OCI-LY7 (cell line): ENCODE measurements around the gene FAM162A.

ENCODE experiments used
- EZH2phosphoT487 ChIP-seq: fragments of 200-600 bp; sonication (generic); IDR thresholded peaks from 2 replicates; pipeline ENCODE4 v1.6.1; 2018; ENCODE audit warnings: low read depth, borderline replicate concordance, mild to moderate bottlenecking, mixed run types, antibody characterized with exemption, low read length, moderate library complexity, mixed read lengths
- TF ChIP-seq, protein P1 (sequence below): fragments of 200-600 bp; sonication (generic); conservative IDR thresholded peaks from 2 replicates; pipeline ENCODE4 v1.5.1; 2014; ENCODE audit warnings: mild to moderate bottlenecking, antibody characterized with exemption, low read length, moderate library complexity, mixed read lengths

DNA sequence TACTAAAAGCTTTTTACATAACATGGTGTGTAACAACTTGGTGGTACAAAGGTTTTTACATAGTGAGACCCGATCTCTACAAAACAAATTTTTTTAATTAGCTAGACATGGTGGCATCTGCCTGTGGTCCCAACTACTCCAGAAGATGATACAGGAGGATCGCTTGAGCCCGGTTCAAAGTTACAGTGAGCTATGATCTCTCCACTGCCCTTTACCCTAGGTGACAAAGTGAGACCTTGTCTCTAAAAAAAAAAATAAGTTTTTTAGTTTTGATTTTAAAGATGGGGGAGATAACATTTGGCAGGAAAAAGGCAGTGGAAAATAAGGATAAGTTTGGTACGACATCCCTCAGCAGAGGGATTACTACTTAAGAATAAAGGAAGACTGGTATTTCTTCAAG, 5.9 kb downstream of the FAM162A start:
- TF ChIP-seq, protein P1, sequence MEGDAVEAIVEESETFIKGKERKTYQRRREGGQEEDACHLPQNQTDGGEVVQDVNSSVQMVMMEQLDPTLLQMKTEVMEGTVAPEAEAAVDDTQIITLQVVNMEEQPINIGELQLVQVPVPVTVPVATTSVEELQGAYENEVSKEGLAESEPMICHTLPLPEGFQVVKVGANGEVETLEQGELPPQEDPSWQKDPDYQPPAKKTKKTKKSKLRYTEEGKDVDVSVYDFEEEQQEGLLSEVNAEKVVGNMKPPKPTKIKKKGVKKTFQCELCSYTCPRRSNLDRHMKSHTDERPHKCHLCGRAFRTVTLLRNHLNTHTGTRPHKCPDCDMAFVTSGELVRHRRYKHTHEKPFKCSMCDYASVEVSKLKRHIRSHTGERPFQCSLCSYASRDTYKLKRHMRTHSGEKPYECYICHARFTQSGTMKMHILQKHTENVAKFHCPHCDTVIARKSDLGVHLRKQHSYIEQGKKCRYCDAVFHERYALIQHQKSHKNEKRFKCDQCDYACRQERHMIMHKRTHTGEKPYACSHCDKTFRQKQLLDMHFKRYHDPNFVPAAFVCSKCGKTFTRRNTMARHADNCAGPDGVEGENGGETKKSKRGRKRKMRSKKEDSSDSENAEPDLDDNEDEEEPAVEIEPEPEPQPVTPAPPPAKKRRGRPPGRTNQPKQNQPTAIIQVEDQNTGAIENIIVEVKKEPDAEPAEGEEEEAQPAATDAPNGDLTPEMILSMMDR, result no peak
- no peak for TF ChIP-seq EZH2phosphoT487
